LHCN-M2 (cell line): ENCODE results near the gene KIF23. TPM values are rescaled to one million over a fixed set of nuclear protein-coding genes. Genes with fewer than 3 reads are reported as not detected.
"Not testable (repeated sequence)": the region's sequence is repeated elsewhere in the genome, so short reads cannot be mapped to it uniquely, and the experiment has no call there.

ENCODE experiments used
- DNase-seq: peaks from one replicate; pipeline ENCODE4 v3.0.0-alpha.2; 2012; ENCODE audit warnings: low read depth
- total RNA-seq: library from RNA; depleted of rRNA; stranded (reverse); fragments of >200 nt; gene quantifications from 2 replicates; pipeline ENCODE4 v1.2.3, GENCODE V29; 2014

KIF23 gene
- total RNA-seq, 1 experiment from 2014 or later, result 134 TPM

DNA sequence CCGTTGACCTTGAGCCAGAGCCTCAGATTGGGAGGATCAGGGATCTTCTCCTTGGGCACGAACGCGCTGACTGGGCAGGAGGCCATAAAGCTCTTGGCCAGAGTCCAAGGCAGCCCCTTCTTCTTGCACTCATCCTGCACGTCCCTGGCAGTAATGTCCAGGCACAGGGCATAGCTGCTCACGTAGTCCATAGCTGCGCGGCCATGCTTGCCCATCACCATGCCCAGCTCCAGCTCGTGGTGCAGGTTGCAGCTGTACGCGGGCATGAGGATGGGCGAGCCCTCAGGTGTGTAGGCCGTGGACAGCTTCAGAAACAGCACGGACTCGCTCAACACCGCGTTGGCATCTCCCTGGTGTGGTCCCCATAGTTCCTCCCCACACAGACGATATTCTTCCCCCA is 20.5 kb downstream of the KIF23 start:
- no peak for DNase-seq

DNA sequence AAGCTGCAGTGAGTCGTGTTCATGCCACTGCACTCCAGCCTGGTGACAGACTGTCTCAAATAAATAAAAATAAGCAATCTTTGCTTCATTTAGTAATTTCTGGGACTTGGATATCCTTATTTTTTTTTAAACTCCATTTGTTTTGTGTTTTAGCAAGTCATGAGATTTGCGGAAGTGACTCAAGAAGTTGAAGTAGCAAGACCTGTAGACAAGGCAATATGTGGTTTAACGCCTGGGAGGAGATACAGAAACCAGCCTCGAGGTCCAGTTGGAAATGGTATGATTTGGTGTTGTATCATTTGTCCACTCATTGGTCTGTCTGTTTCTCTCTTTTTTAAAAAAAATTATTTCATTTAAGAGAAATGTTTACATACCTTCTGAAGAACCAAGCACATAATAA is 21.8 kb downstream of the KIF23 start:
- DNase-seq, result no peak

DNA sequence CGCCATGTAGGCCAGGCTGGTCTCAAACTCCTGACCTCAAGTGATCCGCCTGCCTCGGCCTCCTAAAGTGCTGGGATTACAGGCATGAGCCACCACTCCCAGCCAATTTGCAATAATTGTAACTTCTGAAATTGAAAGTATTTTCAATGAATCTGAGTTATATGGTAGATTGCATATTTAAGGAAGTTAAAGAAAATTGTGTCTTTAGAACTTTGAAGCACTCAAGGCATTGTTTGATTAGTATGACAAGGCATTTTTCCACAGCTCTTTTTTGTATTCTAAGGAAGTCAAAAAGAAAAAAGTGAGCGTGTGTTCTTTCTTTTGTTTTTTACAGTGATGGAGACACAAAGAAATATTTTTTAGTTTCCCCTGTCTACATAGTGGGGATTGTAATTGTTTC is 22.8 kb downstream of the KIF23 start:
- no peak for DNase-seq

DNA sequence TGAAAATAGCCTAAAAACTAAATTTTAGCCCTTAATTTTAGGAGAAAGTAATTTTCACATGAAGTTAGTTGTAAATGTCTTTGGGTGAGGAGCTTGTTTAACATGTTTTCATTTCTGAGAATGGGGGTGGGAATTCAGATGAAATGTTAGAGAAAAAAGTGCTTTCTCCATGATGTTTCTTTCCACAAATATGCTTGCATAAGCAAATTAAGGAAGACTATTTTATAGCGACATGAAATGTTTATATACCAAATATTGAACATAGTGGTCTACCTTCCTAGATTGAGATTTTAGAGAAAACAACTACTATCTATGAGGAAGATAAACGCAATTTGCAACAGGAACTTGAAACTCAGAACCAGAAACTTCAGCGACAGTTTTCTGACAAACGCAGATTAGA is 25.5 kb downstream of the KIF23 start:
- DNase-seq, result no peak

DNA sequence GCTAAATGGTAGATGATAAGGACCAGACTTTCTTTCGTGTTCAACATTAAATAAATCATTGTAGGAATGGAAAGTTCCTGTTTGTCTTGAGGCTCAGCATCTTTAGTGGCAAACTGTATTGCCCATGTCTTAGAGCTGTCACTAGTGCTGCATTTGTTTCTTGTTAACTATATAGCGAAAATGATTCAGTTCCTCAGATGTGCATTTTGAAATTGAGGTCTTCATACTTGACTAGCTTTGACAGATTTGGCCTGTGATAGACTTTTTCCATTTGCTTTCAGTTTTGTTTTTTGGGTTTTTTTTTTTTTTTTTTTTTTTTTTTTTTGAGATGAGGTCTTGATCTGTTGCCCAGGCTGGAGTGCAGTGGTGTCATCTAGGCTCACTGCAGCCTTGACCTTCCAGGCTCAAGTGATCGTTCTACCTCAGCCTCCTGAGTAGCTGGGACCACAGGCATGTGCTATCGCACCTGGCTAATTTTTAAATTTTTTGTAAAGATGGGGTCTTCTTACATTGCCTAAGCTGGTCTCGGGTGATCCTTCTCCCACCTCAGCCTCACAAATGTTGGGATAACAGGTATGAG is 29.0 kb downstream of the KIF23 start:
- no peak for DNase-seq

DNA sequence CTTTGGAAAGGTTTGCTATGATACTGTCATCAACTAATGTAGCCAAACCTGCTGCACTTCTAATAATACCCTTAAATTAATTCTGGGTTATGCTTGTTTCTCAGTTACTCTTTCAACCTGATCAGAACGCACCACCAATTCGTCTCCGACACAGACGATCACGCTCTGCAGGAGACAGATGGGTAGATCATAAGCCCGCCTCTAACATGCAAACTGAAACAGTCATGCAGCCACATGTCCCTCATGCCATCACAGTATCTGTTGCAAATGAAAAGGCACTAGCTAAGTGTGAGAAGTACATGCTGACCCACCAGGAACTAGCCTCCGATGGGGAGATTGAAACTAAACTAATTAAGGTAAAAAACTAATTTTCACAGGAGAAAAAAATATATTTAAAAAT is 30.5 kb downstream of the KIF23 start:
- no peak for DNase-seq

DNA sequence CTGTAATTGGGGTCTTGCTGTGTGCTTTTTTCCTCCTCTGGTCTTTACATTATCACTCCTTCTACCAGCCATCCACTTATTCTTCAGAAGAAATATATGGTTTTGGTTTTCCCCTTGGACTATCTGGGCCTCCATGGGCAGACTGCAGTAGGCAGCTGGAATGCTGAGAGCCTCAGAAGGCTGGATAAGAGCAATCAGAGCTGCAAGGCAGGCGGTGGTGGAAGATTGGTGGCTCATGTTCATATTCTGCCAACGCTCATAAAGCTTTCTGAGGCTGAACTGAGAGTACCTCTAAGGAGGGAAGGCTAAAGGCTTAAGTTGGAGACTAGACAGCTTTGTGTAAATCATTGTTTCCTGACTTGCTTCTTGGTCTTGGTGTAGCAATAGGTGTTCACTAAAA is 32.8 kb downstream of the KIF23 start:
- no peak for DNase-seq

DNA sequence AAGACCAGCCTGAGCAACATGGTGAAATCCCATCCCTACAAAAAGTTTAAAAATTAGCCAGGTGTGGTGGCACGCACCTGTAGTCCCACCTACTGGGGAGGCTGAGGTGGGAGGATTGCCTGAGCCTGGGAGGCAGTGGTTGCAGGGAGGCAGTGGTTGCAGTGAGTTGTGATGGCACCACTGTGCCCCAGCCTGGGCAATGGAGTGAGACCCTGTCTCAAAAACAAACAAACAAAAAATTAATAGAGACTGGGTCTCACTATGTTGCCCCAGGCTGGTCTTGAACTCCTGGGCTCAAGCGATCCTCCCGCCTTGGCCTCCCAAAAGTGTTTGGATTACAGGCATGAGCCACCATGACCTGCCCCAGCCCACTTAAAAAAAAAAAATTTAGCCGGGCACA is 36.1 kb downstream of the KIF23 start:
- not testable (repeated sequence) for DNase-seq

DNA sequence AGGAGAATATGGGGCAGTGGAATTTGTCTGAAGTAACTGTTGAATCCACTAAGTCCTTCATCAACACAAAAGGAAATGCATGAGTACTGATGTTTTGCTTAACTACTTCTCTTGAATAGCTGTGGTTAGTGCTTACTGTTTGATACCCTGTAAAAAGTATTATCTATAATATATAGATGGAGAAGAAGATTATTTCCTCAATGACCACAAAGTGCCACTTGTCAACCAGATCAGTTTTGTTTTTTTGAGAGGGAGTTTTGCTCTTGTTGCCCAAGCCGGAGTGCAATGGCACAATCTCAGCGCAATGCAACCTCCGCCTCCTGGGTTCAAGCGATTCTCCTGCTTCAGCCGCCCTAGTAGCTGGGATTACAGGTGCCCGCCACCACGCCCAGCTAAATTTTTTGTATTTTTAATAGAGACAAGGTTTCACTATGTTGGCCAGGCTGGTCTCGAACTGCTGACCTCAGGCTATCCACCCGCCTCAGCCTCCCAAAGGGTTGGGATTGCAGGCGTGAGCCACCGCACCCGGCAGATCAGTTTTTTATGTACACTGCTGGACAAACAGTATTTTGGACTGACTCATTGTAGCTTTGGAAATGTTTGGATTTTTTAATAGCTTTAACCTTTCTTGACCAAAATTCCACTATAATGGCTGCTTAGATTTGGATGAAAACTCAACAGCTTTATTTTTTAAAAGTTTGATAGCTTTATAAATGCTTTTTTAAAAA is 37.0 kb downstream of the KIF23 start:
- peak; percentile 15 for DNase-seq

DNA sequence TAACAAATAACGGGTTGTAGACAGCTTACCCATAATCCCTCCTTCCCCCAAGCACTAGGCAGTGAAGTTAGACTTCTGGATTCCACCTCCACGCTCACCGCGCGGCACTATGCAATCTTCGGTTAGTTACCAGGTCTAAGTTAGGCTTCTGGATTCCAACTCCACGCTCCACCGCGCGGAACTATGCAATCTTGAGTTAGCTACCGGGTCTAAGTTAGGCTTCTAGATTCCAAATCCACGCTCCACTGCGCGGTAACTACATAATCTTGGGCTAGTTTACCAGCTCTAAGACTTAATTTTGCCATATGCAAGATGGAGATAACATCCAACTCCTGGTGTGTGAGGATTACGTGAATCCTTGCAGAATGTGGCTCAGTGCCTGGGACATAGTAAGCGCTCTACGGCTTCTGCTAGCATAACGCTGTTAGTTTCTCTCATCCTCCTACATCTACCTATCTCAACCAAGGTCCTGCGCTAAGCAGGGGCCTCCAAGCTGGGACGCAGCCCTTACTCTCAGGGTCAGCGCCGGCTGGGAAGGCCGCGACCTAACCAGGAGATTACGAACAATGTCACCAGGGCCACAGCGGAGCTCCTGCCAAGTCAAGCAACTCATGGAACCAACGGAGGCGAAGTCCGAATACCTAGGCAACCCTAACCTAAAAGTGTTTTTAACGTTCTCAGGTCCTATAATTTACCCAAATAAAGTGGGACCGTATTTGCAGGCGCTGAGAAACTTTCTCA is 38.0 kb downstream of the KIF23 start:
- DNase-seq, result no peak

DNA sequence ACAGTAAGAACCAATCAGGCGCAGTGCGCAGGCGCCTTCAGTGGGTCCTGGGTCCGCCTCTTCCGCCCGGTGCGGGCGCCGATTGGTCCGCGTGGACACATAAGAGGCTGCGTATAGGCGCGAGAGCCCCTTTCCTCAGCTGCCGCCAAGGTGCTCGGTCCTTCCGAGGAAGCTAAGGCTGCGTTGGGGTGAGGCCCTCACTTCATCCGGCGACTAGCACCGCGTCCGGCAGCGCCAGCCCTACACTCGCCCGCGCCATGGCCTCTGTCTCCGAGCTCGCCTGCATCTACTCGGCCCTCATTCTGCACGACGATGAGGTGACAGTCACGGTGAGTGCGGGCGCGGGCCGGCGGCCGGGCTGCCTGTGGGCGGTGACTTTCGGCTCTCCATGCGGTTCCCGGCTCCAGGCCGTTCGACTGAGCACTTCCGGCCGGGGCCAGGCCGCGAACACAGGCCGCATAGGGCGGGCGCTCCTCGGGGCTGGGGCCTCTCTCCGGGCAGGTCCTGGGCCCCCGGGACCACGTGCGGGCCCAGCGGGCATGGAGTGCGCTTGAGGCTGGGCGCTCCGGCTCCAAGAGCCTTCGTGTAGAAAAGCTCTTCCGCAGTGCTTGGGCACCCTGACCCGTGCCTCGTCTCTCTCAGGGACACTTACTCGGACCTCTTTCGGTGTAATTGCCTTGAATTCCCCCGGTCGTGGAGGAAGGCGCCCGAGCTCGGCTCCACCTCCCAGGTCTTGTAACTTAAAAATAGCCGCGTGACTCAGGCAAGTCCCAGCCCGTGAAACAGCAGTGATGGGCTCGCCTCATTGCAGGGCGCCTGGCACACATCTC is 38.8 kb downstream of the KIF23 start, which contains the start of gene RPLP1:
Gene RPLP1 (plus strand): TSS at position 127 of the 830 bp plus-strand sequence. CDS start 131 bp downstream, at position 258.
- peak; percentile 93 for DNase-seq

DNA sequence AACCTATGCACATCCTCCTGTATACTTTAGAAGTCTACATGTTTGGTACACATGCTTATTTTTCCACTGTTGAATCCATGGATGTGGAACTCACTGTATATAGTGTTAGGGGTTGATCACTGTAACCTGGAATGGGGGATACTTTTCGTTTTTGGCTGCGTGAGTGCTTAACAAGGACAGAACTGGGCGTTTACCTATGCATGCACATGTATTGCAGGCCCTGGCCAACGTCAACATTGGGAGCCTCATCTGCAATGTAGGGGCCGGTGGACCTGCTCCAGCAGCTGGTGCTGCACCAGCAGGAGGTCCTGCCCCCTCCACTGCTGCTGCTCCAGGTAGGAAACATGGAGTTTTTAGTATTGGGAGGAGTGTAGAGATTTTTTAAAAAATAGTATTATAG is 40.8 kb downstream of the KIF23 start:
- no peak for DNase-seq

DNA sequence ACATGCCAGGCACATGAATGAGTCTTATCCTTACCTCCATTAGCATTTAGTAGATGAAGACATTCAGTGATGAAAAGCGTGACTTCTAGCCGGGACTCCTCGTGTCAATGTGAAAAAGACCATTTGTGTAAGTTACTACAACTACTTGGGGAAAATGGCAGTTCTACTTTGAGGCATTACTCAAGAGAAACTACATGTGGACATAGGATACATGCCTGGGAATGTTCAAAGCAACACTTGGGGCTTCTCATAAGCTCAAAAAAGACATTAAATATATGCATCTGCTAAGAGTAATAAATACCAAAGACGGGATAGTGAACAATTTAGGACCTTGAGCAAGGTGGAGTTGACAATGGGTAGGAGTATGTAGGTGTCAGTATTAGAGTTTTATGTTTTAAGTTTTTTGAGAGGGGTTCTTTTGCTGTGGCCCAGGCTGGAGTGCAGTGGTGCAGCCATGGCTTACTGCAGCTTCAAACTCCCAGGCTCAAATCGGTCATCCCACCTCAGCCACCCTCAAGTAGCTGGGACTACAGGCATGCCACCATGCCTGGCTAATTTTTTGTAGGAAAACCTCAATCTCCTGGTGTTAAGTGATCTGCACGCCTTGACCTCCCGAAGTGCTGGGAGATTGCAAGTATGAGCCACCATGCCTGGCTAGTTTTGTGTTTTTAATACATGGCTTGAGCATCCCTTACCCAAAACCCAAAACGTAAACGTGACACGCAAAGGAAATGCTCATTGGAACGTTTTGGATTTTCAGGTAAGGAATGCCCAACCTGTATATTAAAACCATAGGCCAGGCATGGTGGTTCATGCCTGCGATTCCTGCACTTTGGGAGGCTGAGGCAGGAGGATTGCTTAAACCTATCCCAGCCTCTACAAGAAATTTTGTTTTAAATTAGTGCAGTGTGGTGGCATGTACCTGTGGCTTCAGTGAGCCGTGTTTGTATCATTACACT is 42.3 kb downstream of the KIF23 start:
- no peak for DNase-seq

DNA sequence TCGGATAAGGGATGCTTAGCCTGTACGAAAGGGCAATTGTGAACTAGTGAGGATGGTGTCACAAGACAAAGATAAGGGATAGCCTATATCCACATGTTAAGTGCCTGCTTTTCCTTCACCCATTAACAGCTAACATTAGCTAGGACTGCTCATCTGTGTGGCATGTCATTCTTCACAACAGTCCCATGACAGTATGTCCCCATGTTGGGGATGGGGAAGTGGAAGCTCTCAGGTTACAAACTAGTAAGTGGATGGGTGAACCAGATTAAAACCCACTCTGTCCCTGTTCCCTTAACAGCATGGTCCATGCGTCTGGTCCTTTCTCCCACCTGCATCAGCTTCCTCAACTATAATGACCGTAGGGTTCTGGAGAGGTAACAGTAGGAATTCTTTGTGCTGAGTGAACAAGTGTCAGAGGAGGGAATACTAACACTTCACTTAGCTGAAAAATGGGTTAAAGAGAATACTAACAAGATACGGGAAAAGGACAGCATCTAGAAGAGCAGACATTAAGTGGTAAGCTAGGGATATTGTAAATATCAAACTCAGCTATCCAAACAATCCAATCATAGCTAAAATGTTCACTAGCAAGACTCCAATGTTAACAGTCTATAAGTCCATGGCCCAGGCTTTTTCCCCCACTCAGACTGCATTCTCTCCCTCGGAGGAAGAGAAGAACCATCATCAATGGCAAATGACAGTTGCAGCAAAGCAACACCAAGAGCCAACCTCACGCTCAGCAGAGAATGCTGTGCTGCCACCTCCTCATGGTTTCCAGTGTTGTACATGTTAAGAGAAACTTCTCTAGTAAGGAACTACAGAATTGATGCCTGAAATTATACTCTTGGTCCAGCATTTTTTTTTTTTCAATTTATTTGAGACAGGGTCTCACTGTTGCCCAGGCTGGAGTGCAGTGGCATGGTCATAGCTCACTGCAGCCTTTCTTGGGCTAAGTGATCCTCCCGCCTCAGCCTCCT is 43.4 kb downstream of the KIF23 start:
- DNase-seq, result no peak

DNA sequence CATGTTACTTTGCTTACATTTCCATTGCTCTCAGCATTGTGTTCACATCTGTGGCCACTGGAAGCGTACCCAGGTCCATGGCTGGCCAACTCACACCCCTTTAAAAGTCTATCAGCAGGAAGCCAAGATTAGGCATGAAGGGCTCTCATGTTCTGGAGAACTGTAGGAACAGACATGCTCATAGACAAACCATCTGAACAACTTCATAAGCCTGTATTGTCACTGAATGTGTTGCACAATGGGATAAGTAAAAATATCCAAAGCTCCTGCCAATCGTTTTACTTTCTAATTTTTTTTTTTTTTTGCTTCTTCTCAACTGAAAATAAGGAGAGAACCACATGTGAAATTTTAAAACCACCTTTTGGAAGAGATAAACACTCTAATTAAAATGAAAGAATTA is 44.9 kb downstream of the KIF23 start:
- DNase-seq, result no peak

DNA sequence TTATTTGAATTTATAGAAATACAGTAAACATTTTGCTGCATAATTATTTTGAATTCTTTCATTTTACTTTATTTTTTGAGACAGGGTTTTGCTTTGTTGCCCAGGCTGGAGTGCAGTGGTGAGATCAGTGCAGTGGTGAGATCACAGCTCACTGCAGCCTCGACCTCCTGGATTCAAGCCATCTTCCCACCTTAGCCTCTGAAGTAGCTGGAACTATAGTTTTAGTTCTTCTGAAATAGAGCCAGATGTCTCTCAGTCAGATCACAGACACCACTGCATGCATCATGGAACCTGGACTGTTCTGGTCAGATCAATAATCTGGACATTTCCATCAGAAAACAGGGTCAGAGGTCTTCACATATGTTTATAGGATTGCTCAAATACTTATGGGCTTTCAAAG is 46.3 kb downstream of the KIF23 start:
- no peak for DNase-seq

DNA sequence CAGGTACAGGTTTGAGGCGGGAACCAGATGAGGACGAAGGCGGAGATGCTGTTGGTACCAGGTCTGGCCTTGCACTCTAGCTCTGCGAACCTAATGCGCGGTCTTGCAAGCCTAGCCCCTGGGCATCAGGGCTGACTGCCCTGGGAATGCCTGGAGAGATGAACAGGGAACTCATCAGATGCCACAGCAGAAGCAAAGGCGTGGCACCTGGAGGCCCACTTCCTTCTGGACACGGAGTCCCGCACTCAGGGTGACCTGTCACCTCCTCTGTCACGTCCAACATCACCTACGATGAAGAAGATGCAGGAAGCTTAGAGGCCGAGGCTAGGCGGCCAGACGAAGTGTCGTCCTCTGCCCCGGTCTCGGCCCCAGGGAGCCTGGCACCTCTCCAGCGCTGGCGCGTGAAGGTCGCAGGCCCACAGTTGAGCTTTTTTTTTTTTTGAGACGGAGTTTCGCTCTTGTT is 47.9 kb downstream of the KIF23 start:
- no peak for DNase-seq

DNA sequence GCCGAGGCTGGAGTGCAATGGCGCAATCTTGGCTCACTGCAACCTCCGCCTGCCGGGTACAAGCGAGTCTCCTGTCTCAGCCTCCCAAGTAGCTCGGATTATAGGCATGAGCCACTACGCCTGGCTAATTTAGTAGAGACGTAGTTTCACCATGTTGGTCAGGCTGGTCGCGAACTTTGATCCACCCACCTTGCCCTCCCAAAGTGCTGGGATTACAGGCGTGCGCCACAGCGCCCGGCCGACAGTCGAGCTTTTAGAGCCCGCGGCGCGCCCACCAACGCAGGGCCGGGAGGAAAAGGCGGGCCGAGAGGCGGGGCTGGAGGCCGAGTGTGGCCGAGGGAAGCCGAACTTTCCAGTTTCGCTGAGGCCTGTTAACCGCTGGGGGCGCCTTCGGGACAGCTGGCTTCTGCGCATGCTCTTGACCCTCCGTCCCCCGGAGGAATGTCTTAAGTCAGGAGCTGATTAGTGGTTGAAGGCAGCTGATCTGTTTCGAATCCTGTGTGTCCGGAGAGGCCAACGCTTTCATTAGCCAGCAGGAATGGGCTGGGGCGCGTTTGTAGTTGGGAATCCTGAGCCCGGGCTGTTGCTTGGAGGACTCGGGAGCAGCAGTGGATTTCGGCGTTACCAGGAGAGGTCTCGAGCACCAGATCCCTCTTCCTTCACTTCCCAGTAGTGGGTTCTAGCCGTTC is 48.5 kb downstream of the KIF23 start:
- peak; percentile 97 for DNase-seq
